ENCODE results near the gene NUP205. TPM values are rescaled to one million over a fixed set of nuclear protein-coding genes. Genes with fewer than 3 reads are reported as not detected.

Gene NUP205
- total RNA-seq, 1 donor, result 36.9 TPM

GRCh38 chr7:135541029-135541428 lies 16.7 kb upstream of the NUP205 start:
- DNase-seq (ENCODE audit: low read depth in 2 of 3, low spot score in 2 of 3), result no peak

- no peak for DNase-seq (ENCODE audit: low read depth in 2 of 3, low spot score in 2 of 3)
These were observed 7.5 kb upstream of the NUP205 start for GRCh38 chr7:135550196-135550595.

- DNase-seq (ENCODE audit: low read depth in 2 of 3, low spot score in 2 of 3), result no peak
These were observed 5.6 kb upstream of the NUP205 start for GRCh38 chr7:135552148-135552547.

- DNase-seq (ENCODE audit: low read depth in 2 of 3, low spot score in 2 of 3), result no peak
These were observed 4.4 kb upstream of the NUP205 start for GRCh38 chr7:135553346-135553745.

- peak; percentile 37 to 89 (median 80) for DNase-seq (ENCODE audit: low read depth in 2 of 3, low spot score in 2 of 3)
These were observed 635 bp downstream of the NUP205 start for GRCh38 chr7:135558337-135558767.

GRCh38 chr7:135558881-135559280 lies 1.2 kb downstream of the NUP205 start:
- no peak for DNase-seq (ENCODE audit: low read depth in 2 of 3, low spot score in 2 of 3)

GRCh38 chr7:135560631-135561030 lies 2.9 kb downstream of the NUP205 start:
- no peak for DNase-seq (ENCODE audit: low read depth in 2 of 3, low spot score in 2 of 3)

GRCh38 chr7:135562720-135563119 lies 5.0 kb downstream of the NUP205 start:
- DNase-seq (ENCODE audit: low read depth in 2 of 3, low spot score in 2 of 3), result no peak

GRCh38 chr7:135571834-135572233 lies 14.1 kb downstream of the NUP205 start:
- no peak for DNase-seq (ENCODE audit: low read depth in 2 of 3, low spot score in 2 of 3)

- DNase-seq (ENCODE audit: low read depth in 2 of 3, low spot score in 2 of 3), result no peak
These were observed 15.8 kb downstream of the NUP205 start for GRCh38 chr7:135573541-135573940.

GRCh38 chr7:135575296-135575695 lies 17.6 kb downstream of the NUP205 start:
- no peak for DNase-seq (ENCODE audit: low read depth in 2 of 3, low spot score in 2 of 3)

GRCh38 chr7:135578569-135578968 lies 20.9 kb downstream of the NUP205 start:
- no peak for DNase-seq (ENCODE audit: low read depth in 2 of 3, low spot score in 2 of 3)

- DNase-seq (ENCODE audit: low read depth in 2 of 3, low spot score in 2 of 3), result no peak
These were observed 26.9 kb downstream of the NUP205 start for GRCh38 chr7:135584362-135585353.

GRCh38 chr7:135597181-135597925 lies 39.6 kb downstream of the NUP205 start:
- DNase-seq (ENCODE audit: low read depth in 2 of 3, low spot score in 2 of 3), result no peak

- DNase-seq (ENCODE audit: low read depth in 2 of 3, low spot score in 2 of 3), result no peak
These were observed 40.2 kb downstream of the NUP205 start for GRCh38 chr7:135597926-135598305.

- no peak for DNase-seq (ENCODE audit: low read depth in 2 of 3, low spot score in 2 of 3)
These were observed 41.8 kb downstream of the NUP205 start for GRCh38 chr7:135599471-135599870.

- DNase-seq (ENCODE audit: low read depth in 2 of 3, low spot score in 2 of 3), result no peak
These were observed 42.5 kb downstream of the NUP205 start for GRCh38 chr7:135600226-135600625.

GRCh38 chr7:135601182-135601581 lies 43.5 kb downstream of the NUP205 start:
- no peak for DNase-seq (ENCODE audit: low read depth in 2 of 3, low spot score in 2 of 3)

- no peak for DNase-seq (ENCODE audit: low read depth in 2 of 3, low spot score in 2 of 3)
These were observed 44.6 kb downstream of the NUP205 start for GRCh38 chr7:135602304-135602703.

- DNase-seq (ENCODE audit: low read depth in 2 of 3, low spot score in 2 of 3), result no peak
These were observed 58.4 kb downstream of the NUP205 start for GRCh38 chr7:135616136-135616535.

GRCh38 chr7:135617781-135618180 lies 60.1 kb downstream of the NUP205 start:
- no peak for DNase-seq (ENCODE audit: low read depth in 2 of 3, low spot score in 2 of 3)

- DNase-seq (ENCODE audit: low read depth in 2 of 3, low spot score in 2 of 3), result no peak
These were observed 60.8 kb downstream of the NUP205 start for GRCh38 chr7:135618510-135618909.
